Stimulated activated CD4-positive, alpha-beta T cell treated with anti-CD3 and anti-CD28 coated beads, Interleukin-1b, Interleukin-23, amount 100 ng/mL, for 1 hour (primary cell): ENCODE measurements around the gene SLC22A14.
"Not testable (repeated sequence)": the region's sequence is repeated elsewhere in the genome, so short reads cannot be mapped to it uniquely, and the experiment has no call there.

ENCODE experiments used
- DNase-seq, 2 donors: peaks; one replicate each; pipeline ENCODE4 v3.0.0-alpha.2; 2020; ENCODE audit warnings: low read depth in 2 of 2

SLC22A14 gene

GRCh38 chr3:38313263-38313662 lies 31.2 kb downstream of the SLC22A14 start:
- no peak for DNase-seq

- no peak for DNase-seq
Measured at GRCh38 chr3:38313695-38314094, 31.6 kb downstream of the SLC22A14 start.

DNA sequence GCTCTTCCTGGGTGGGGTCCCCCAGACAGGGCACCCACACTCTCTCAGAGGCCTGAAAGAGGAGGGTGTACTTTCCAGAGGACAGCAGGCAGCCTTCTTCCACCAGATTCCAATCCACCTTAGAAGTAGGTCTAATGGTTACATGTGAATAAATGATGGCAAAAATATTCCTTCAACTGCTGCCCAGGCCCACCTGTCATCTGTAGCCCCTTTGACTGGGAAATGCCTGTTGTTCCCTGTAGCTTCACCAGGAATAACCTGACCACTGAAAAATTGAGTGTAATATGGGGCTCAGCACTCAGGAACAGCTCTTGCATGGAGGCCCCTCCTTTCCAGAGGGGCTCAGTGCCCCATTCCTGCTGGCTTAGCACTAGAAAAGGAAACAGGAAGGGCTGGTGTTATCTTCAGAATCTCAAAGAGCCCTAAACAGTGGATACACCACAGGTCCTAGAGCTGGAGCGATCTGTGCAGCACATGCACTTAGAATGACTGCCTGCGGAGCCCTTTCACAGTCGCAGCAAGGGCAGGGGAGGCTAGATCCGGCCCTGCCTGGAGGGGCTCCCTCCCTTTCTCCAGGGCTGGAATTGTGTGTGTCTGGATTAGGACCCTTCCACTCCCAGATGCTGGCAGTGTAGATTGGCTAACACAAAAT lies 32.1 kb downstream of the SLC22A14 start:
- no peak for DNase-seq

DNA sequence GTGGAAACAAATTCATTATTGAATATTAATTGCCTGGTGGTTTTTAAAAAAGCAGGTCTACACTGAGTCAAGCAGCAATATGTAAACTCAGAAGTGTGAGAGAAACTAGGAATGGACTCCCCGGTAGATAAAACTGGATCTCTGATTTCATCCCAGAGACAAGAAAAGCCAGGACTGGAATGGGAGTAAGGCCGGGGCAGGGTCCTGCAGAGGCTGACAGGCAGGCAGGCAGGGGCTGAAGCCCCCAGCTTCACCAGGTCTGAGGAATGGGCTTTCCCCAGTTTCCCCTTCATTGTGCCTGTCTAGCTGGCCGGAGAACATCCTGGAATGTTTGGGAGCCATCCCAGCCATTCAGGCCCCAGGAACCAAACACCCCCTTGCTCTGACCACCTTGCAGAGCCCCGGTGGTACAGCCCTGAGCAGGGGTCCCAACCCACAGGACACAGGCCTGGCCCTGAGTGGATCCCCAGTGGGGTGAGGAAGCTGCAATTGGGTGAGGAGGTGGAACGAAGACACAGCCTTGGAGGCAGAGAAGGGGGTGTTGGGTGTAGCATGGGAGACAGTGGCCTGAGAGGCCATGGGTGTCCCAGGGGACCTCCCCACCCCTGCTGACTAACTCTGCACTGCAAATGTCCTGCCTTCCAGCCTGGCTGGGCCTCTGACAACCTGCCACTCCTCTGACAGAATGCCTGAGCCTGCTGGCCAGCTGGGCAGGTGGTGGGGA lies 32.8 kb downstream of the SLC22A14 start:
- no peak for DNase-seq

DNA sequence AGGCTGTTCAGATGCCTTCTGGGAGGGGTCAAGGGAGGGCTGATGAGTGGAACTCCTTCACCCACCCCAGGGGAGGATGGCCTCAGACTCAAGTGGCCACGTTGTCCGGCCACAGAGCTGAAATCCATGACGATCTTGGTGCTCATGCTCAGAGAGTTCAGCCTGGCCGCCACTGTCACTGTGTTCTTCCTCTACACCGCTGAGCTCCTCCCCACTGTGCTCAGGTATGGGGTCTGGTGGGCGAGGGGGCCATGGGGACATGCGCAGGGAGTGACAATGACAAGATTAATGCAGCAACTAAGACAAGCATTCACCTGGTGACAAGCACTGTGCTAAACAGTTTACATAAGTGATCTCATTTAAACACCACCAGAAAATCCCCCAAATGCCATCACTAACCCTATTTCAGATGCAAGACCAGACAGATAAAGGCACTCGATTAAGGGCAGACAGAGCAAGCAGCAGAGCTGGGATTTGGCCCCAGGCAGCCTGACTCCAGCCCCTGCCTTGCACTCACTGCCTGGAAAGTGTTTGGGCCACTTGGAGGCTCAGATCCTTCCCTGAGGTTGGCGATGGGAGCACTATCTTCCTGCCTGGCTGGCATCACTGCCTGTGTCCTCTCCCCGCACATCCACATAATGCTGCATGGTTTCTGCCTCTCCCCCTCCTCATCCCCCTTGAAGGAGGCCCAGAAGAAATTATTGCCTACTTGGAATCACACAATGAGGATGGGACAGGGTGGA lies 33.6 kb downstream of the SLC22A14 start:
- no peak for DNase-seq

GRCh38 chr3:38316356-38317191 lies 34.5 kb downstream of the SLC22A14 start:
- no peak for DNase-seq

DNA sequence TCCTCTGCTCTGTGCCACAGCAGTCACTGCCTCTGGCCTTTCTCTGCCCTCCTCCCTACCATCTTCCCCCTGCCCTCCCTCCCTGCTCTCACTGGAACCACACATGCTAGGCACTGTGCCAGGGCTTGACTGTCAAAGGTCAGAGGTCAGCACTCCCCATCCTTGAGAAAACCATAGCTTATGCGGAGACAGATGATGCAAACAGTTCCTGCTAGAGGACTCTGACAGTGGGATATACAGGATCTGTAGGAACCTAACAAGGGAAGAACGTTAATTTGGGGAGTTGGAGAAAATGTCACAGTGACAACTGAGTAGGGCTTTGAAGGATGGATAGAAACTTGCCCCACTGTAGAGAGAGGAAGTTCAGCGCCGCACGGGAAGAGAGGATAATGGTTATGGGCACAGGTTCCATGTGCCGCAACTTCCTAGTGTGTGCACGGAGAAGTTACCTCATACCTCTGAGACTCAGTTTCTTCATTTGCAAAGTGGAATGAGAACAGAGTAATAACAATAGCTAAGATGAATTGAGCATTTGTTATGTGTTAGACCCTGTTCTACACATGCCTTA lies 35.2 kb downstream of the SLC22A14 start:
- no peak for DNase-seq

GRCh38 chr3:38318766-38319671 lies 36.9 kb downstream of the SLC22A14 start:
- no peak for DNase-seq

- DNase-seq: not testable (repeated sequence)
Measured at GRCh38 chr3:38320638-38321037, 38.5 kb downstream of the SLC22A14 start.

- DNase-seq: no peak
Measured at GRCh38 chr3:38323060-38323459, 41.0 kb downstream of the SLC22A14 start.

DNA sequence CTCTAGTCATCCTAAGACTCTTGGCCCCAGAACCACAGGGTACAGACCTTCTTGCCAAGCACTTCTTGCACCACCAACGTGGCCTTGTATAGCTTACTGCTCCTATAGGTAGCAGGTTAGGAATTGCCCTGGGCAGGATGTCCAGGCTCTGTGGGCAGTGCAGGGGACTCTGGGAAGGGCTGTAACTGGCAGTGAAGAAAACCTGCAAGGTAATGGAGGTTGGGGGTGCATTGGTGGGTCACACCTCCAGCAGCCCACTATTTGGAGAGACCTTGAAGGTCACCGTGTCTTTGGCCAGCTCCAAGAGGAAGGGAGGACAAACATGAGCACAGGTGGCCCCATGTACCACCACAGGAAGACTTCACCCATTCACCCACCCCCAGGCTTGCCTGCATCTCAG lies 43.2 kb downstream of the SLC22A14 start:
- no peak for DNase-seq

DNA sequence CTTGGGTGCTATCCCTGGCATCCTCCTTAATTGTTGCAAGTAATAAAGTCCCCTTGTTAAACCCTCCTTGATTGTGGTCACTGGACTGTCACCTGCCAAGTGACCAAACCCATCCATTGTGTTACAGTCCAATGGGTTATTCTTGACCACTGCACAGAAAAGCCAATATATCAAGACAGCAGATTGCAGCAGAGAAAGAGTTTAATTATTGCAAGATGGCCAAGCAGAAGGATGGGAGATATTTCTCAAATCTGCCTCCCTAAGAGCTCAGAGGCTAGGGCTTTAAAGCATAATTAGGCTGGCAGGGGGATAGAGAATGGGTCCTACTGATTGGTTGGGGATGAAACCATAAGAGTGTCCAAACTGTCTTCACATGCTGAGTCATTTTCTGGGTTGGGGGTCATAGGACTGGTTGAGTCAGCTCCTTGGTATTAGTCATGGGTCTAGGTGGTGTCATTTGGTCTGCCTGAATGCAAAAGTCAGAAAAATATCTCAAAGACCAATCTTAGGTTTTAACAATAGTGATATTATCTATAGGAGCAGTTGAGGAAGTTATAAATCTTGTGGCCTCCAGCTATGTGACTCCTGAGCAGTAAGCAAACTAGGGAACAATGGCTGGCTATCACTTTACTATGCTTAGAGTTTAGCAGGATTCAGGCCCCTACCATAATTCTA lies 45.4 kb downstream of the SLC22A14 start:
- no peak for DNase-seq

- DNase-seq: no peak
Measured at GRCh38 chr3:38331257-38332022, 49.3 kb downstream of the SLC22A14 start.

GRCh38 chr3:38332201-38332600 lies 50.1 kb downstream of the SLC22A14 start:
- no peak for DNase-seq

DNA sequence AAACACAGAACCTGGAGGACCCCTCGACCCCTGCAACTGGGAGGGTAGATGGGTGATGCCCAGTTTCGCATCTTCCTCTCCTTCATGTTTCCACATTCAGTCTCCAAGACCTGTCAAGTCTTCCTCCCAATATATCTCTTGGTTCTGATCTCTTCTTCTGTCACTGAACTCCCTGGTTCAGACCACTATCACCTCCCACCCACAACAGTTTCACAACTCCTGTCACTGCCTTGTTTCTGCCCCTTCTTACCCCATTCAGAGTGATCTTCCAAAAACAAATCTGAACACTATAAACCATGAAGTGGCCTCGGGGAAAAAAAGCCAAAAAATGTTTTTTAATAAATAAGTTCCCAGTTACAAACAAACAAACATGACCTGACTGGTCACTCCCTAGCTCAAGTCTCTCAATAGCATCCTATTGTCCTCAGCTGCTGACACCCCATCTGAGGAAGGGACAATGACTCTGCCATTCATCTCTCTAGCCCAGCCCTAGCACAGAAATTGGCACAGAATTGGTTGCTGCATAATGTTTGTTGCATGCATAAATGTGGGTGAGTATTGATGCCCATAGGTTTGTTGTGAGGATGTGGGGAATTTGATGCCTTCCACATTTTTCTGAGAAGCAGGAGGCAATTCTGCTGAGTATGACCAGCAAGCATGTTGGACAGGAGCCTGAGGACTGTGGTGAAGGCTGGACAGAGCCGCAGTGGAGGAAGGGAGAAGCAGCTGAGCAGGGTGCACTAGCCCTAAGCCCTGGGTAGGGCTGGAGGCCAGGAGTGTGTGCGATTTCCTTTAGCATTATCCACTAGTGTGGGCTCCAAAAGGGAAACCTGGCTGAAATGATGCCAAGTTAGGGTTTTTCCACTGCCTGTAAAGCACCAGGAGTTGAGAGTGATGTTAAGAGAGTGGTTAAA lies 52.3 kb downstream of the SLC22A14 start:
- no peak for DNase-seq

- DNase-seq: no peak
Measured at GRCh38 chr3:38335263-38335662, 53.2 kb downstream of the SLC22A14 start.

DNA sequence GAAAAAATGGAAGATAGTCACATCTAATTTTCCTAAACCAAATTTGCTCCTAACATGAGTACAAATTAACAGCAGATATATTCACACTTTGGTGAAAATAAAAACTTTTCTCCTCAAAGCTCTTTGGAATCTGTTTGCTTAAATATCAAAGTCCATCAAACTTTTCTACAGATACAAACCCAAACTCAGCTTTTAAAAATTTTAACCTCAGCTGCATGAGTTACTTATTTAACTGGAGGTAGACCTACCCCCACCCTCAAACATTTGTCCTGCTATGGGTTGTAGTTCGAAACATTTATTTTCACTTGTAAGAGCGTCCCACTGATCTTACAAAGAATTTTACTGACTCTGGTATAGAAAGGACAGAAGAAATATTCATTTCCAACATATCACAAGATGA lies 55.6 kb downstream of the SLC22A14 start:
- no peak for DNase-seq
